HG03571 (cell line): ENCODE data around the gene DCBLD2.
"Not testable (repeated sequence)": the region's sequence is repeated elsewhere in the genome, so short reads cannot be mapped to it uniquely, and the experiment has no call there.

Experiments
- ATAC-seq: cut with Tn5 transposase; IDR thresholded peaks from one replicate; pipeline ENCODE4 v1.9.1; 2021; ENCODE audit not compliant: unreplicated experiment

The DCBLD2 gene

GRCh38 chr3:98892263-98892662 lies 9.2 kb downstream of the DCBLD2 start:
- no peak for ATAC-seq

- no peak for ATAC-seq
These were observed 10.3 kb downstream of the DCBLD2 start for GRCh38 chr3:98890965-98891910.

GRCh38 chr3:98890181-98890835 lies 11.2 kb downstream of the DCBLD2 start:
- ATAC-seq = no peak

- ATAC-seq = no peak
These were observed 13.8 kb downstream of the DCBLD2 start for GRCh38 chr3:98887684-98888083.

- no peak for ATAC-seq
These were observed 15.0 kb downstream of the DCBLD2 start for GRCh38 chr3:98886525-98886924.

GRCh38 chr3:98885851-98886250 lies 15.6 kb downstream of the DCBLD2 start:
- ATAC-seq = no peak

- no peak for ATAC-seq
These were observed 16.7 kb downstream of the DCBLD2 start for GRCh38 chr3:98884675-98885371.

GRCh38 chr3:98882614-98883333 lies 18.7 kb downstream of the DCBLD2 start:
- not testable (repeated sequence) for ATAC-seq

GRCh38 chr3:98877132-98877531 lies 24.4 kb downstream of the DCBLD2 start:
- ATAC-seq = no peak

GRCh38 chr3:98875535-98875934 lies 26.0 kb downstream of the DCBLD2 start:
- ATAC-seq = no peak

- ATAC-seq = no peak
These were observed 26.8 kb downstream of the DCBLD2 start for GRCh38 chr3:98874602-98875249.

GRCh38 chr3:98869391-98869790 lies 32.1 kb downstream of the DCBLD2 start:
- no peak for ATAC-seq

- not testable (repeated sequence) for ATAC-seq
These were observed 43.5 kb downstream of the DCBLD2 start for GRCh38 chr3:98857971-98858370.

- ATAC-seq = not testable (repeated sequence)
These were observed 44.2 kb downstream of the DCBLD2 start for GRCh38 chr3:98857258-98857657.

- ATAC-seq = no peak
These were observed 44.8 kb downstream of the DCBLD2 start for GRCh38 chr3:98856724-98857123.

GRCh38 chr3:98855806-98856400 lies 45.6 kb downstream of the DCBLD2 start:
- no peak for ATAC-seq

- ATAC-seq = no peak
These were observed 53.4 kb downstream of the DCBLD2 start for GRCh38 chr3:98848108-98848507.

GRCh38 chr3:98846101-98846500 lies 55.4 kb downstream of the DCBLD2 start:
- ATAC-seq = no peak

- no peak for ATAC-seq
These were observed 58.1 kb downstream of the DCBLD2 start for GRCh38 chr3:98843266-98843959.
